Nephron progenitor cell (in vitro differentiated cells): Measurements from ENCODE around the gene FGGY.
"Not testable (repeated sequence)": the region's sequence is repeated elsewhere in the genome, so short reads cannot be mapped to it uniquely, and the experiment has no call there.

ENCODE experiments used
- DNase-seq: peaks from one replicate; pipeline ENCODE4 v3.0.0; 2021
- H3K27ac Mint-ChIP-seq: 2 replicates; pipeline ENCODE4 v1.8.0; 2021; ENCODE audit warnings: mild to moderate bottlenecking, moderate library complexity, mixed read lengths
- H3K27me3 Mint-ChIP-seq: 2 replicates; pipeline ENCODE4 v1.8.0; 2021; ENCODE audit warnings: mild to moderate bottlenecking, low read depth, mixed read lengths; ENCODE audit not compliant: poor library complexity
- H3K36me3 Mint-ChIP-seq: 2 replicates; pipeline ENCODE4 v1.8.0; 2021; ENCODE audit warnings: low read depth, mixed read lengths
- H3K4me1 Mint-ChIP-seq: 2 replicates; pipeline ENCODE4 v1.8.0; 2021; ENCODE audit warnings: mixed read lengths
- H3K4me3 Mint-ChIP-seq: 2 replicates; pipeline ENCODE4 v1.8.0; 2021; ENCODE audit warnings: mild to moderate bottlenecking, moderate library complexity, mixed read lengths
- H3K9me3 Mint-ChIP-seq: 2 replicates; pipeline ENCODE4 v1.8.0; 2021; ENCODE audit warnings: mild to moderate bottlenecking, moderate library complexity, mixed read lengths
- TF ChIP-seq, protein P1 (sequence below): fragments of 200-600 bp; sonication (generic); IDR thresholded peaks from 2 replicates; pipeline ENCODE4 v1.5.0; 2021; ENCODE audit warnings: antibody characterized with exemption

Gene FGGY

DNA sequence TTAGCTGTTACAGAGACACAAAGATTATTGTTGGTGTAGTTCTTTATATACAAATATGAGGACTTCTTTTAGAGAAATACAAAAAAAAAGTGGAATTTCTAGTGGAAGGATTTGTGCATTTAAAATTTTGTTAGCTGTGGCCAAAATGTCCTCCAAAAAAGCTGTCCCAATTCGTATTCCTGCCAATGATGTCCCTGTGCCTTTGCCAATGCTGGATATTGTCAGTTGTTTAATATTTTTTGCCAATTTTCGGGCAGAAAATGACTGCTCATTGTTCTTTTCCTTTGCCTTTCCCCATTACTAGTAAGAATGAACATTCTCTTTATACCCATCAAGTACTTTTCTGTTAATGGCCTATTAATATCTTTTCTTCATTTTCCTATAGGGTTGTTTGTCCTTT is 407.8 kb downstream of the FGGY start:
- H3K9me3 Mint-ChIP-seq = peaks cover 2% of the 10 kb centered on the region
- no peak for DNase-seq
- peaks cover 3% of the 10 kb centered on the region for H3K27me3 Mint-ChIP-seq
- no peak overlapping the region for H3K4me3 Mint-ChIP-seq
- peaks cover 17% of the 10 kb centered on the region for H3K4me1 Mint-ChIP-seq
- no peak overlapping the region for H3K27ac Mint-ChIP-seq
- peaks cover 9% of the 10 kb centered on the region for H3K36me3 Mint-ChIP-seq
- TF ChIP-seq, protein P1, sequence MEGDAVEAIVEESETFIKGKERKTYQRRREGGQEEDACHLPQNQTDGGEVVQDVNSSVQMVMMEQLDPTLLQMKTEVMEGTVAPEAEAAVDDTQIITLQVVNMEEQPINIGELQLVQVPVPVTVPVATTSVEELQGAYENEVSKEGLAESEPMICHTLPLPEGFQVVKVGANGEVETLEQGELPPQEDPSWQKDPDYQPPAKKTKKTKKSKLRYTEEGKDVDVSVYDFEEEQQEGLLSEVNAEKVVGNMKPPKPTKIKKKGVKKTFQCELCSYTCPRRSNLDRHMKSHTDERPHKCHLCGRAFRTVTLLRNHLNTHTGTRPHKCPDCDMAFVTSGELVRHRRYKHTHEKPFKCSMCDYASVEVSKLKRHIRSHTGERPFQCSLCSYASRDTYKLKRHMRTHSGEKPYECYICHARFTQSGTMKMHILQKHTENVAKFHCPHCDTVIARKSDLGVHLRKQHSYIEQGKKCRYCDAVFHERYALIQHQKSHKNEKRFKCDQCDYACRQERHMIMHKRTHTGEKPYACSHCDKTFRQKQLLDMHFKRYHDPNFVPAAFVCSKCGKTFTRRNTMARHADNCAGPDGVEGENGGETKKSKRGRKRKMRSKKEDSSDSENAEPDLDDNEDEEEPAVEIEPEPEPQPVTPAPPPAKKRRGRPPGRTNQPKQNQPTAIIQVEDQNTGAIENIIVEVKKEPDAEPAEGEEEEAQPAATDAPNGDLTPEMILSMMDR = no peak

DNA sequence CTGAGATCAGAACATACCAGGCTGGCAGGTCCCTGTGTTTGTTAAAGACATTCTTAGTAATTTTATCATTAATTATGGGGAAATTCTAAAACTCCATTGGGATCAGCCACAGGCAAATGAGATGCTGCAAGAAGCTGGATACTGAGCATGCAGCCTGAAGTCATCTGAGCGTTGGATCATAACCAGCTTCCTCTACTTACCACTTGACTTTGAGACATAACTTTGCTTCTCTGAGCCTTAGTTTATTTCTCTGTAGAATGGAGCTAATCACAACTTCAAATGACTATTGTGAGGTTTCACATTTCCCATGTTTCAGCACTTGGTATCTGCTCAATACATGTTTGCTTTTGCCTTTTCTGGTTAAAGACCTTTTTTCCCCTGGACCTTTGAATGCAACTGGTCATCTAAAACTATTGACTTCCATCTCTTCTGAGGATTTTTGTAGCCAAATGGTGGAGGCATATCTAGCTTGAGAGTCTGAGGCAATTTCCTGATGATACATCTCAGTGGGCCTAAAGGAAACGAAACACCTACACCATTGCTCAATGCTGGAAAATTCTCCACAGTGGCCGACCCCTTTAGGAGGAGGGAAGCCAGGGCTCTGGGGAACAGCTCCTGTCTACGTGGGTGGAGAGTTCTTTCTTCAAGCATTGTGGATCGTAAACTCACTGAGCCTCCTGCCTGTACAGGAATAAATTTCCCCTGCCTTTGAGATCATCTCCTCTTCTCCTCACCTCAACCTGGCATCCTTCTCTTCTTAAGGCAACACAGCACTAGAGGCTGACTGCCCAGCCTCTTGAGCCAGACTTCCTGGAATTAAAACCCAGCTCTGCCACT is 408.8 kb downstream of the FGGY start:
- TF ChIP-seq, protein P1 = no peak
- H3K4me1 Mint-ChIP-seq = peaks cover 17% of the 10 kb centered on the region
- H3K27ac Mint-ChIP-seq = no peak overlapping the region
- H3K9me3 Mint-ChIP-seq = peaks cover 11% of the 10 kb centered on the region
- H3K4me3 Mint-ChIP-seq = no peak overlapping the region
- peaks cover 19% of the 10 kb centered on the region for H3K36me3 Mint-ChIP-seq
- peaks cover 3% of the 10 kb centered on the region for H3K27me3 Mint-ChIP-seq
- no peak for DNase-seq

DNA sequence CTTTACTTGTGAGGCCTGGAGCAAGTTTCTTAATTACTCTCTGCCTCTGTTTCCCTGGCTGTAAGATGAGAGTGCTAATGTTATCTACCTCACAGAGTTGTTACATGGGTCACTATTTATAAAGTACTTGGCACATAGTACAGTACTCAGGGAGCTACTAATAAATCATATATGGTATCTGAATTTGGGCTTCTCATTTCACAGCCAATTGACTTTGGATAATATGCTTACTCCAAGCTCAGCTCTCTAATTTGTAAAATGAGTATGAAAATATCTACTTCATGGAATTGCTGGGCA is 409.4 kb downstream of the FGGY start:
- Mint-ChIP-seq H3K4me3 (no peak overlapping the region), H3K27me3 (peaks cover 3% of the 10 kb centered on the region), H3K4me1 (peaks cover 17% of the 10 kb centered on the region), H3K9me3 (peaks cover 17% of the 10 kb centered on the region), H3K27ac (no peak overlapping the region), H3K36me3 (peaks cover 25% of the 10 kb centered on the region)
- no peak for DNase-seq
- TF ChIP-seq, protein P1 = no peak

DNA sequence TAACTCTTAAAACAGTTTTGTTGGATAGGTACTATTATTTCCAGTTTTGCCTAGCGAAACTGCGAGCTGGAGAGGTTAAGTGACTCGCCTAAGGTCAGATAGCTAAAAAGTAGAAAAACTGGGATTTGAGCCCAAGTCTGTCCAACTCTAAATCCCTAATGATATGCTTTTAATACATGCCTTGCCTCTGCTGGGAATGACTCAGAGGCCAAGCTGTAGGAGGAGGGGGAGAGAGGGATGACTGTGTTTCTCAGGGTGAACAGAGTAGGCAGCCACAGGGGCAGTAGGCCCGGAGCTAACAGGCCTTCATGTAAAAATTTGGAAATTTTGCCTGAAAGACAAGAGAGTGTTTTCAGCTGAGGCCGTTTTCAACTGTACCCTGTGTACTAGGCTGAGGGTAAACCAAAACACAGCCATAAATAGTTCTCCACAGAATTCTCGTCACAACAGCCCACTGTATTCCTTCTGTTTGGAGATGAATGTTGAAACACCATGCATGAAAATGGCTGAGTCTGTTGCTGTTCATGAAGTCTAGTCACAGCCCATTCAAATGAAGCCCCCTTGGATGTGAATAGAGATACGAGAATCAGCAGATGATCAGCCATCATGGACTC is 410.4 kb downstream of the FGGY start:
- Mint-ChIP-seq H3K4me1 (peaks cover 17% of the 10 kb centered on the region), H3K27ac (no peak overlapping the region), H3K36me3 (peaks cover 35% of the 10 kb centered on the region)

DNA sequence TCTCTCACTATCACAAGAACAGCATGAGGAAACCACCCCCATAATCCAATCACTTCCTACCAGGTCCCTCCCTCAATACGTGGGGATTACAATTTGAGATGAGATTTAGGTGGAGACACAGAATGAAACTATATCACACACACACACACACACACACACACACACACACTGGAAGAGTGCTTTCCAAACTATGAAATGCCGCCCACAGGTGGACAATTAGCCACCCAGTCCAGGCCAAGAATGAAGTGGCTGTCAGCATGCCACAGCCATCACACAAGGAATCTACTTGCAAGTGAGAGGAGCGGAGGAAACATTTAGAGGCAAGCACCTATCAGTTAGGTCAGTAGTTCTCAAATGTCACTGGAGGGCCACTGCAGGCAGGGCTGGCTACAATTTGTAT is 412.4 kb downstream of the FGGY start:
- TF ChIP-seq, protein P1 = no peak
- Mint-ChIP-seq H3K27ac (no peak overlapping the region), H3K4me1 (peaks cover 17% of the 10 kb centered on the region), H3K27me3 (peaks cover 3% of the 10 kb centered on the region), H3K4me3 (no peak overlapping the region), H3K36me3 (peaks cover 35% of the 10 kb centered on the region), H3K9me3 (peaks cover 22% of the 10 kb centered on the region)
- DNase-seq = no peak

More for the DNA sequence above, 410.4 kb downstream of the FGGY start:
- TF ChIP-seq, protein P1 = no peak
- no peak overlapping the region for H3K4me3 Mint-ChIP-seq
- no peak for DNase-seq
- peaks cover 3% of the 10 kb centered on the region for H3K27me3 Mint-ChIP-seq
- peaks cover 22% of the 10 kb centered on the region for H3K9me3 Mint-ChIP-seq

DNA sequence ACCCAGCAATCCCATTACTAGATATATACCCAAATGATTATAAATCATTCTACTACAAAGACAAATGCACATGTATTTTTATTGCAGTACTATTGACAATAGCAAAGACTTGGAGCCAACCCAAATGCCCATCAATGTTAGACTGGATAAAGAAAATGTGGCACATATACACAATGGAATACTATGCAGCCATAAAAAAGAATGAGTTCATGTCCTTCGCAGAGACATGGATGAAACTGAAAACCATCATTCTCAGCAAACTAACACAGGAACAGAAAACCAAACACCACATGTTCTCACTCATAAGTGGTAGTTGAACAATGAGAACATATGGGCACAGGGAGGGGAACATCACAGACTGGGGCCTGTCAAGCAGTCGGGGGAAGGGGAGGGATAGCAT is 414.0 kb downstream of the FGGY start:
- H3K4me1 Mint-ChIP-seq = peaks cover 14% of the 10 kb centered on the region
- H3K27me3 Mint-ChIP-seq, DNase-seq, H3K27ac Mint-ChIP-seq, H3K4me3 Mint-ChIP-seq: not testable (repeated sequence)
- H3K36me3 Mint-ChIP-seq = peaks cover 35% of the 10 kb centered on the region
- H3K9me3 Mint-ChIP-seq = peaks cover 22% of the 10 kb centered on the region
